PC-3 (cell line): ENCODE results near the gene EFEMP1. TPM values are rescaled to one million over a fixed set of nuclear protein-coding genes. Genes with fewer than 3 reads are reported as not detected.

ENCODE experiments used
- ATAC-seq: fragments of 200-7000 bp; cut with Tn5 transposase; 2 replicates; pipeline ENCODE4 v1.9.1; 2020; ENCODE audit warnings: mild to moderate bottlenecking, moderate library complexity
- BruUV-seq: library from RNA; stranded (reverse); fragments of 400-500 nt; replicated peaks from 2 replicates; lab custom pipeline; 2021; lab: Mats Ljungman, UMichigan
- CTCF ChIA-PET: fragments of 300-600 bp; sonication (Branson Sonifier 250); formaldehyde crosslinking; loops from one replicate; lab custom pipeline; 2022; ENCODE audit warnings: antibody characterized with exemption; lab: Charles Lee
- POLR2A ChIA-PET: fragments of 300-600 bp; sonication (Branson Sonifier 250); formaldehyde crosslinking; loops from one replicate; lab custom pipeline; 2022; ENCODE audit warnings: antibody characterized with exemption; ENCODE audit not compliant: unreplicated experiment; lab: Charles Lee
- DNase-seq: peaks from one replicate; pipeline ENCODE4 v3.0.0-alpha.2; 2015
- H2AFZ ChIP-seq: fragments of 300-600 bp; sonication (generic); 2 replicates; pipeline ENCODE4 v1.6.0; 2016; ENCODE audit warnings: antibody characterized with exemption, low read length
- H3F3A ChIP-seq: fragments of 300-600 bp; sonication (generic); one replicate; pipeline ENCODE4 v1.6.0; 2017; ENCODE audit warnings: antibody characterized with exemption, low read length, control low read depth, mild to moderate bottlenecking; ENCODE audit not compliant: unreplicated experiment
- H3K27ac ChIP-seq: fragments of 300-600 bp; sonication (generic); 2 replicates; pipeline ENCODE4 v1.5.1; 2016; ENCODE audit warnings: mild to moderate bottlenecking, low read length
- H3K27me3 ChIP-seq: fragments of 300-600 bp; sonication (generic); 2 replicates; pipeline ENCODE4 v1.6.1; 2016; ENCODE audit warnings: low read length, mixed read lengths
- H3K36me3 ChIP-seq: fragments of 300-600 bp; sonication (generic); 2 replicates; pipeline ENCODE4 v1.6.1; 2016; ENCODE audit warnings: low read depth, mixed run types, low read length, mixed read lengths
- H3K4me1 ChIP-seq: fragments of 300-600 bp; sonication (generic); 2 replicates; pipeline ENCODE4 v1.5.1; 2016; ENCODE audit warnings: low read length; ENCODE audit not compliant: insufficient read depth
- H3K4me2 ChIP-seq: fragments of 300-600 bp; sonication (generic); 2 replicates; pipeline ENCODE4 v1.6.0; 2016; ENCODE audit warnings: low read length
- H3K4me3 ChIP-seq: fragments of 300-600 bp; sonication (generic); 2 replicates; pipeline ENCODE4 v1.5.1; 2016; ENCODE audit warnings: mild to moderate bottlenecking, low read length, mixed read lengths
- H3K79me2 ChIP-seq: fragments of 300-600 bp; sonication (generic); 2 replicates; pipeline ENCODE4 v1.6.1; 2017; ENCODE audit warnings: low read length, mixed read lengths
- H3K9ac ChIP-seq: fragments of 300-600 bp; sonication (generic); 2 replicates; pipeline ENCODE4 v1.6.0; 2016; ENCODE audit warnings: mild to moderate bottlenecking, low read length
- H3K9me2 ChIP-seq: fragments of 300-600 bp; sonication (generic); replicated peaks from 2 replicates; pipeline ENCODE4 v1.6.1; 2016; ENCODE audit warnings: mixed run types, low read length, mixed read lengths
- H3K9me3 ChIP-seq: fragments of 300-600 bp; sonication (generic); 2 replicates; pipeline ENCODE4 v1.6.1; 2016; ENCODE audit warnings: low read length, mixed read lengths
- H4K20me1 ChIP-seq: fragments of 300-600 bp; sonication (generic); 2 replicates; pipeline ENCODE4 v1.6.1; 2016; ENCODE audit warnings: low read length, mixed read lengths
- CTCF ChIP-seq: fragments of 300-600 bp; sonication (generic); conservative IDR thresholded peaks from 2 replicates; pipeline ENCODE4 v1.5.1; 2017; ENCODE audit warnings: antibody characterized with exemption, low read depth, mild to moderate bottlenecking, low read length
- EZH2 ChIP-seq: fragments of 300-600 bp; sonication (generic); IDR thresholded peaks from one replicate; pipeline ENCODE4 v1.6.1; 2017; ENCODE audit warnings: antibody characterized with exemption, mild to moderate bottlenecking, low read length; ENCODE audit not compliant: unreplicated experiment
- EZH2phosphoT487 ChIP-seq: fragments of 300-600 bp; sonication (generic); IDR thresholded peaks from 2 replicates; pipeline ENCODE4 v1.6.1; 2018; ENCODE audit warnings: mild to moderate bottlenecking, antibody characterized with exemption, low read length, borderline replicate concordance
- intact Hi-C: fragments of 100-400 bp; cut with micrococcal nuclease; formaldehyde crosslinking; loops from 2 replicates; pipeline ENCODE4 v1.9.0; 2023
- total RNA-seq: library from RNA; depleted of rRNA; stranded (reverse); fragments of >200 nt; gene quantifications from 2 replicates; pipeline ENCODE4 v1.2.3, GENCODE V29; 2014

Gene EFEMP1
- total RNA-seq, 1 experiment from 2014 or later, result 59.6 TPM

- Histone ChIP-seq H3F3A (no peaks in the 10 kb centered on the region), H3K36me3 (no peaks in the 10 kb centered on the region), H3K4me3 (no peak overlapping the region), H3K9me3 (no peaks in the 10 kb centered on the region), H3K9me2 (no peaks in the 10 kb centered on the region), H3K4me1 (no peaks in the 10 kb centered on the region), H3K27ac (no peak overlapping the region), H3K79me2 (no peaks in the 10 kb centered on the region), H4K20me1 (no peaks in the 10 kb centered on the region), H3K4me2 (no peak overlapping the region), H3K27me3 (no peaks in the 10 kb centered on the region), H2AFZ (no peak overlapping the region), H3K9ac (no peak overlapping the region)
- DNase-seq, result no peak
- POLR2A ChIA-PET, result no interaction called here
- CTCF ChIA-PET, result no interaction called here
- no peak for ATAC-seq
- intact Hi-C loops, result no loop called here
- no TSS peak for BruUV-seq
- TF ChIP-seq EZH2phosphoT487, result no peak
- no peak for TF ChIP-seq CTCF
- TF ChIP-seq EZH2, result no peak
Observed at GRCh38 chr2:55968941-55969340, 45.4 kb upstream of the EFEMP1 start.

- no TSS peak for BruUV-seq
- Histone ChIP-seq H3F3A (no peaks in the 10 kb centered on the region), H3K79me2 (no peaks in the 10 kb centered on the region), H3K36me3 (no peaks in the 10 kb centered on the region), H3K4me1 (peaks cover 4% of the 10 kb centered on the region), H3K4me3 (no peak overlapping the region), H4K20me1 (no peaks in the 10 kb centered on the region), H3K9me2 (no peaks in the 10 kb centered on the region), H3K27ac (no peak overlapping the region), H3K9me3 (no peaks in the 10 kb centered on the region), H2AFZ (no peak overlapping the region), H3K27me3 (no peaks in the 10 kb centered on the region), H3K9ac (no peak overlapping the region), H3K4me2 (no peak overlapping the region)
- TF ChIP-seq CTCF (no peak), EZH2phosphoT487 (no peak), EZH2 (no peak)
- DNase-seq, result no peak
- ChIA-PET CTCF (no interaction called here), POLR2A (interaction anchor here (0.7 kb wide), 1 partner anchor 72 kb away, joined by 3 read pairs; no protein-coding TSS in a partner anchor)
- intact Hi-C loops, result no loop called here
- ATAC-seq, result no peak
Observed at GRCh38 chr2:55966401-55967118, 43.0 kb upstream of the EFEMP1 start.

- H3K9me3 ChIP-seq, result no peaks in the 10 kb centered on the region
- no TSS peak for BruUV-seq
- H2AFZ ChIP-seq, result no peak overlapping the region; the same call in 1 of the 2 replicates
- H3K9me2 ChIP-seq, result no peaks in the 10 kb centered on the region
- DNase-seq (no peak), ATAC-seq (no peak)
- no peak overlapping the region for H3K4me3 ChIP-seq
- H3K27me3 ChIP-seq, result no peaks in the 10 kb centered on the region
- intact Hi-C loops, result no loop called here
- H3K27ac ChIP-seq, result no peak overlapping the region
- TF ChIP-seq EZH2, result no peak
- no peak for TF ChIP-seq EZH2phosphoT487
- TF ChIP-seq CTCF, result no peak
- H3K4me1 ChIP-seq, result peaks cover 10% of the 10 kb centered on the region
- H3K36me3 ChIP-seq, result no peaks in the 10 kb centered on the region
- H4K20me1 ChIP-seq, result no peaks in the 10 kb centered on the region
- no peak overlapping the region for H3K4me2 ChIP-seq
- CTCF ChIA-PET, result no interaction called here
- H3K9ac ChIP-seq, result no peak overlapping the region
- H3K79me2 ChIP-seq, result no peaks in the 10 kb centered on the region
- POLR2A ChIA-PET, result interaction anchor here (0.7 kb wide), 1 partner anchor 72 kb away, joined by 3 read pairs; no protein-coding TSS in a partner anchor
- no peaks in the 10 kb centered on the region for H3F3A ChIP-seq
Observed at GRCh38 chr2:55965966-55966365, 42.4 kb upstream of the EFEMP1 start.
